ENCODE data around the gene ACTG2. TPM values are rescaled to one million over a fixed set of nuclear protein-coding genes. Genes with fewer than 3 reads are reported as not detected.

ACTG2 gene
- total RNA-seq, 4 donors from 2014 or later, result 171 to 1,273 (median 578) TPM

- Histone ChIP-seq H3K4me1 (no peaks in the 10 kb centered on the region), H3K27ac (no peak overlapping the region), H3K36me3 (no peaks in the 10 kb centered on the region), H3K27me3 (no peaks in the 10 kb centered on the region), H3K4me3 (no peak overlapping the region), H3K9me3 (no peaks in the 10 kb centered on the region)
- no peak for DNase-seq
- TF ChIP-seq CTCF (IDR thresholded peaks at IDR 0.05), result no peak
- TF ChIP-seq POLR2A (IDR thresholded peaks at IDR 0.05), result no peak
- intact Hi-C loops (cut with DNase I; ENCODE audit: low total_unique reads), result no loop called here
Measured at GRCh38 chr2:73908689-73909652, 16.2 kb downstream of the ACTG2 start.

- Histone ChIP-seq H3K4me1 (no peaks in the 10 kb centered on the region), H3K27ac (no peak overlapping the region)
- intact Hi-C loops (cut with DNase I; ENCODE audit: low total_unique reads), result no loop called here
Measured at GRCh38 chr2:73910873-73911547, 18.2 kb downstream of the ACTG2 start.

GRCh38 chr2:73911548-73912208 lies 18.9 kb downstream of the ACTG2 start:
- DNase-seq, result no peak
- intact Hi-C loops (cut with DNase I; ENCODE audit: low total_unique reads), result no loop called here

More at GRCh38 chr2:73910873-73911547, 18.2 kb downstream of the ACTG2 start:
- H3K9me3 ChIP-seq, result no peaks in the 10 kb centered on the region
- H3K36me3 ChIP-seq, result no peaks in the 10 kb centered on the region
- no peak overlapping the region for H3K4me3 ChIP-seq
- no peak for DNase-seq
- TF ChIP-seq CTCF (IDR thresholded peaks at IDR 0.05), result no peak
- TF ChIP-seq POLR2A (IDR thresholded peaks at IDR 0.05), result no peak
- H3K27me3 ChIP-seq, result no peaks in the 10 kb centered on the region

GRCh38 chr2:73913414-73914054 lies 20.7 kb downstream of the ACTG2 start:
- H3K36me3 ChIP-seq, result no peaks in the 10 kb centered on the region
- H3K4me1 ChIP-seq, result no peaks in the 10 kb centered on the region
- TF ChIP-seq POLR2A (IDR thresholded peaks at IDR 0.05) (no peak), CTCF (IDR thresholded peaks at IDR 0.05) (no peak)
- no peaks in the 10 kb centered on the region for H3K9me3 ChIP-seq
- no peak overlapping the region for H3K27ac ChIP-seq
- no peak overlapping the region for H3K4me3 ChIP-seq
- intact Hi-C loops (cut with DNase I; ENCODE audit: low total_unique reads), result no loop called here
- DNase-seq, result no peak
- no peaks in the 10 kb centered on the region for H3K27me3 ChIP-seq

More at GRCh38 chr2:73911548-73912208, 18.9 kb downstream of the ACTG2 start:
- Histone ChIP-seq H3K9me3 (no peaks in the 10 kb centered on the region), H3K4me1 (no peaks in the 10 kb centered on the region), H3K36me3 (no peaks in the 10 kb centered on the region), H3K27ac (no peak overlapping the region), H3K4me3 (no peak overlapping the region), H3K27me3 (no peaks in the 10 kb centered on the region)
- TF ChIP-seq CTCF (IDR thresholded peaks at IDR 0.05) (no peak), POLR2A (IDR thresholded peaks at IDR 0.05) (no peak)

All from uterus (tissue), 4 donors.